ENCODE measurements around the gene CTU2. TPM values are rescaled to one million over a fixed set of nuclear protein-coding genes. Genes with fewer than 3 reads are reported as not detected.
A peak's percentile ranks its signal among the peaks of the same experiment; 100 is the strongest.

CTU2 gene
- total RNA-seq, 1 experiment from 2014 or later = 54.9 TPM

DNA sequence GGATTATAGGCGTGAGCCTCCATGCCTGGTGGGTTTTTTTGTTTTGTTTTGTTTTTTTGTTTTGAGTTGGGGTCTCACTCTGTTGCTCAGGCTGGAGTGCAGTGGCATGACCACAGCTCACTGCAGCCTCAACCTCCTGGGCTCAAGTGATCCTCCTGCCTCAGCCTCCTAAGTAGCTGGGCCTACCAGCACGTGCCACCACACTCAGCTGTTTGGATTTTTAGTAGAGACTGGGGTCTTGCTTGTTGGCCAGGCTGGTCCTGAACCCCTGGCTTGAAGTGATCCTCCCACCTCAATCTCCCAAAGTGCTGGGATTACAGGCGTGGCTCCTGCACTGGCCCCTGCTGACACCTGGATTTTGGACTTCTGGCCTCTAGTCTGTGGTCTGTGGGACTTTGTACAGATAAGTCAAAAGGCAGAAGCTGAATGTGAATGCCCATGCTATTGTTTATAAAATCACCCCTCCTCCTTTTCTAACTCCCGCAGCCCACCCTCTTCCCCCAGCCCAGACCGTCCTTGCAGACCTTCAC lies 25.7 kb upstream of the CTU2 start:
- no peaks in the 10 kb centered on the region for H3K9me3 ChIP-seq
- no peak overlapping the region for H3K27ac Mint-ChIP-seq (ENCODE audit: unreplicated experiment)
- H3K27me3 Mint-ChIP-seq (ENCODE audit: insufficient read depth, unreplicated experiment) = no peaks in the 10 kb centered on the region
- CTCF ChIA-PET = interaction anchor here (0.7 kb wide), 2 partner anchors 182 to 976 kb away, joined by 4 to 6 read pairs; no protein-coding TSS in a partner anchor
- no TSS peak for BruUV-seq (replicated peaks)
- peaks cover 8% of the 10 kb centered on the region for H3K36me3 Mint-ChIP-seq (ENCODE audit: insufficient read depth, unreplicated experiment)
- no peak overlapping the region for H3K4me3 Mint-ChIP-seq (ENCODE audit: unreplicated experiment)
- DNase-seq = no peak
- H3K27me3 ChIP-seq (replicated peaks; ENCODE audit: control insufficient read depth, insufficient read depth, low read length) = no peaks in the 10 kb centered on the region
- POLR2A ChIA-PET = interaction anchor here (0.6 kb wide), 1 partner anchor 41 kb away, joined by 3 read pairs; no protein-coding TSS in a partner anchor
- 0 out of 2 replicates have a peak, but pooled peaks cover 4% of the 10 kb centered on the region for H3K4me1 ChIP-seq
- TF ChIP-seq, protein P1, sequence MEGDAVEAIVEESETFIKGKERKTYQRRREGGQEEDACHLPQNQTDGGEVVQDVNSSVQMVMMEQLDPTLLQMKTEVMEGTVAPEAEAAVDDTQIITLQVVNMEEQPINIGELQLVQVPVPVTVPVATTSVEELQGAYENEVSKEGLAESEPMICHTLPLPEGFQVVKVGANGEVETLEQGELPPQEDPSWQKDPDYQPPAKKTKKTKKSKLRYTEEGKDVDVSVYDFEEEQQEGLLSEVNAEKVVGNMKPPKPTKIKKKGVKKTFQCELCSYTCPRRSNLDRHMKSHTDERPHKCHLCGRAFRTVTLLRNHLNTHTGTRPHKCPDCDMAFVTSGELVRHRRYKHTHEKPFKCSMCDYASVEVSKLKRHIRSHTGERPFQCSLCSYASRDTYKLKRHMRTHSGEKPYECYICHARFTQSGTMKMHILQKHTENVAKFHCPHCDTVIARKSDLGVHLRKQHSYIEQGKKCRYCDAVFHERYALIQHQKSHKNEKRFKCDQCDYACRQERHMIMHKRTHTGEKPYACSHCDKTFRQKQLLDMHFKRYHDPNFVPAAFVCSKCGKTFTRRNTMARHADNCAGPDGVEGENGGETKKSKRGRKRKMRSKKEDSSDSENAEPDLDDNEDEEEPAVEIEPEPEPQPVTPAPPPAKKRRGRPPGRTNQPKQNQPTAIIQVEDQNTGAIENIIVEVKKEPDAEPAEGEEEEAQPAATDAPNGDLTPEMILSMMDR (IDR thresholded peaks at IDR 0.05; ENCODE audit: insufficient read depth in 1 of 2, low read depth in 1 of 2, low read length in 1 of 2, severe bottlenecking in 1 of 2, unreplicated experiment in 1 of 2) = no peak
- no peaks in the 10 kb centered on the region for H3K4me1 Mint-ChIP-seq (ENCODE audit: low read depth, unreplicated experiment)
- intact Hi-C loops (cut with micrococcal nuclease; ENCODE audit: unreplicated experiment) = no loop called here
- H3K9me3 Mint-ChIP-seq (ENCODE audit: unreplicated experiment) = no peaks in the 10 kb centered on the region
- H3K4me3 ChIP-seq (ENCODE audit: low read depth, low read length) = no peak overlapping the region
- no peaks in the 10 kb centered on the region for H3K36me3 ChIP-seq (ENCODE audit: control insufficient read depth, insufficient read depth, low read length)

DNA sequence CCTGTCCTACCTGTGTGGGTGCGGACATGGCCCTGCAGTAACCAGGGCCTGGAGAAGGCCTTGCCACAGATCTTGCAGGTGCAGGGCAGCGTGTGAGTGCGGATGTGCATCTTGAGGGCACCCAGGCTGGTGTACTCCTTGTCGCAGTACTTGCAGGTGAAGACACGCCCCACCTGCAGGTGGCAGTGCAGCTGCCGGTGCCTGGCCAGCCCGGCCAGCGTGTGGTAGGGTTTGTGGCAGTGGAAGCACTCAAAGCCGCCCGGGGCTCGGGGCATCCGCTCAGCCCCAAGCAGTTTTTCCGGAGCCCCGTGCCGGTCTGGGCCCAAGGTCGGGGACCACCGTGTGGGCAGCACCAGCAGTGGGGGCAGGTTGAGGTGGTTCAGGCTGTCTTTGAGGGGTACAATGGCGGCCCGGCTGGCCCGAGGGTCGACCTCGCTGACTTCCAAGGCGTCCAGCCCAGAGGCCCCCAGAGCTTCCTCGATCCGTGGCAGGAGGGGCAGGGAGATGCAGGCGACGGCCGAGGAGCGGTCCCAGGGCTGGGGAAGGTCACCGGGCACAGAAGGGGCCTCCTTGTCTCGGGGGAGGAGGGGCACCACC lies 25.1 kb upstream of the CTU2 start:
- Histone ChIP-seq H3K36me3 (ENCODE audit: control insufficient read depth, insufficient read depth, low read length) (no peaks in the 10 kb centered on the region), H3K27me3 (replicated peaks; ENCODE audit: control insufficient read depth, insufficient read depth, low read length) (no peaks in the 10 kb centered on the region), H3K4me1 (0 out of 2 replicates have a peak, but pooled peaks cover 4% of the 10 kb centered on the region), H3K9me3 (no peaks in the 10 kb centered on the region), H3K4me3 (ENCODE audit: low read depth, low read length) (no peak overlapping the region)
- intact Hi-C loops (cut with micrococcal nuclease; ENCODE audit: unreplicated experiment) = no loop called here
- Mint-ChIP-seq H3K4me3 (ENCODE audit: unreplicated experiment) (no peak overlapping the region), H3K9me3 (ENCODE audit: unreplicated experiment) (no peaks in the 10 kb centered on the region), H3K36me3 (ENCODE audit: insufficient read depth, unreplicated experiment) (peaks cover 11% of the 10 kb centered on the region), H3K27ac (ENCODE audit: unreplicated experiment) (no peak overlapping the region), H3K4me1 (ENCODE audit: low read depth, unreplicated experiment) (no peaks in the 10 kb centered on the region), H3K27me3 (ENCODE audit: insufficient read depth, unreplicated experiment) (no peaks in the 10 kb centered on the region)
- no TSS peak for BruUV-seq (replicated peaks)
- POLR2A ChIA-PET = no interaction called here
- TF ChIP-seq, protein P1 (IDR thresholded peaks at IDR 0.05; ENCODE audit: insufficient read depth in 1 of 2, low read depth in 1 of 2, low read length in 1 of 2, severe bottlenecking in 1 of 2, unreplicated experiment in 1 of 2) = peak; percentile 59 to 75
- CTCF ChIA-PET = interaction anchor here (0.7 kb wide), 1 partner anchor 976 kb away, joined by 4 read pairs; no protein-coding TSS in a partner anchor
- peak in 1 of 2 experiments; percentile 63 for DNase-seq

DNA sequence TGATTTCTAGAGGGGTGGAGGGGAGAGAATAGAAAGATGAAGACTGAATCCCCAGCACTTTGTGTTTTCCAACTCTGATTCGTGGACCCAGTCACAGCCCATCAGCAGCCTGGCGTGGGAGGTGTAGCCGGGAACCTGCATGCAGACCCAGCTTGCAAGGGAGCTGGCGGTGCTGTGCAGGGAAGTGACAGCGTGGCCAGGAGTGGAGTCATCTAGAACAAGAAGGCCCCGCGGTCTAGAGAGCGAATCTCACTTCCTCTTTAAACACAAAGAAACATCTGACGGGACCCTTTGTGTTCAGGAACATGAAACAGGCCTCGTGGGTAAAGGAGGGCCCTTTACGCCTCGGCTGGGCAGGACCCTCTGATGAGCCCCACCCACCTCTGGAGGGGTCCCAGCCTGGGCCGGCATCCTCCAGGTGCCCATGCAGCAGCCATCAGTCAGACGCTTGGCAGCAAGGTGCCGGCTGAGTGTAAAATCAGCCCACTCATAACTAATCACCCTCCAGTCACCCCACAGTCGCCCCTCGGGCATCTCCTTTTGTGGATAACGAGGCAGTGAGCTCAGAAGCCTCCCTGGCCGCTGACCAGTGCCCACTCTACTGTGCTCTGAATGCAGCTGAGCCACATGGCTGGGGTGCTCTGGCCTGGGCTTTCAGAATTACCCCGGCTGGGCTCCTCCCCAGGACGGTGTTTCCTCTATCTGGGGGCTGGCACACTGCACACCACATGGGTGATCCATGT lies 24.4 kb upstream of the CTU2 start:
- Histone ChIP-seq H3K27me3 (replicated peaks; ENCODE audit: control insufficient read depth, insufficient read depth, low read length) (no peaks in the 10 kb centered on the region), H3K9me3 (no peaks in the 10 kb centered on the region), H3K4me3 (ENCODE audit: low read depth, low read length) (no peak overlapping the region), H3K36me3 (ENCODE audit: control insufficient read depth, insufficient read depth, low read length) (no peaks in the 10 kb centered on the region), H3K4me1 (peaks cover 7% of the 10 kb centered on the region)
- H3K27me3 Mint-ChIP-seq (ENCODE audit: insufficient read depth, unreplicated experiment) = no peaks in the 10 kb centered on the region
- ChIA-PET CTCF (interaction anchor here (0.9 kb wide), 1 partner anchor 10 kb away, joined by 3 read pairs; no protein-coding TSS in a partner anchor), POLR2A (no interaction called here)
- TF ChIP-seq, protein P1 (IDR thresholded peaks at IDR 0.05; ENCODE audit: insufficient read depth in 1 of 2, low read depth in 1 of 2, low read length in 1 of 2, severe bottlenecking in 1 of 2, unreplicated experiment in 1 of 2) = no peak
- BruUV-seq (replicated peaks) = no TSS peak
- no peaks in the 10 kb centered on the region for H3K9me3 Mint-ChIP-seq (ENCODE audit: unreplicated experiment)
- no peak overlapping the region for H3K4me3 Mint-ChIP-seq (ENCODE audit: unreplicated experiment)
- no peak overlapping the region for H3K27ac Mint-ChIP-seq (ENCODE audit: unreplicated experiment)
- no peak for DNase-seq
- H3K36me3 Mint-ChIP-seq (ENCODE audit: insufficient read depth, unreplicated experiment) = peaks cover 13% of the 10 kb centered on the region
- no peaks in the 10 kb centered on the region for H3K4me1 Mint-ChIP-seq (ENCODE audit: low read depth, unreplicated experiment)
- intact Hi-C loops (cut with micrococcal nuclease; ENCODE audit: unreplicated experiment) = no loop called here
